GM13977 (cell line): ENCODE results near the gene KLRF1.

Source experiments
- DNase-seq: peaks from one replicate; pipeline ENCODE4 v3.0.0; 2012; ENCODE audit warnings: low spot score
- in situ Hi-C: fragments of 300-500 bp; cut with MboI; formaldehyde crosslinking; loops from one replicate; pipeline ENCODE4 v1.12.0; 2022; ENCODE audit warnings: low sequenced_read_pairs, low pct_unique_long_range_greater_than_20kb, mixed read lengths, inconsistent platforms; ENCODE audit not compliant: unreplicated experiment
- TF ChIP-seq, protein P1 (sequence below): IDR thresholded peaks from 2 replicates; pipeline ENCODE4 v1.5.1; 2012; ENCODE audit warnings: mild to moderate bottlenecking, control low read depth; ENCODE audit not compliant: insufficient read depth; ENCODE audit errors: extremely low read depth, missing control alignments

KLRF1 gene, protein sequence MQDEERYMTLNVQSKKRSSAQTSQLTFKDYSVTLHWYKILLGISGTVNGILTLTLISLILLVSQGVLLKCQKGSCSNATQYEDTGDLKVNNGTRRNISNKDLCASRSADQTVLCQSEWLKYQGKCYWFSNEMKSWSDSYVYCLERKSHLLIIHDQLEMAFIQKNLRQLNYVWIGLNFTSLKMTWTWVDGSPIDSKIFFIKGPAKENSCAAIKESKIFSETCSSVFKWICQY

DNA sequence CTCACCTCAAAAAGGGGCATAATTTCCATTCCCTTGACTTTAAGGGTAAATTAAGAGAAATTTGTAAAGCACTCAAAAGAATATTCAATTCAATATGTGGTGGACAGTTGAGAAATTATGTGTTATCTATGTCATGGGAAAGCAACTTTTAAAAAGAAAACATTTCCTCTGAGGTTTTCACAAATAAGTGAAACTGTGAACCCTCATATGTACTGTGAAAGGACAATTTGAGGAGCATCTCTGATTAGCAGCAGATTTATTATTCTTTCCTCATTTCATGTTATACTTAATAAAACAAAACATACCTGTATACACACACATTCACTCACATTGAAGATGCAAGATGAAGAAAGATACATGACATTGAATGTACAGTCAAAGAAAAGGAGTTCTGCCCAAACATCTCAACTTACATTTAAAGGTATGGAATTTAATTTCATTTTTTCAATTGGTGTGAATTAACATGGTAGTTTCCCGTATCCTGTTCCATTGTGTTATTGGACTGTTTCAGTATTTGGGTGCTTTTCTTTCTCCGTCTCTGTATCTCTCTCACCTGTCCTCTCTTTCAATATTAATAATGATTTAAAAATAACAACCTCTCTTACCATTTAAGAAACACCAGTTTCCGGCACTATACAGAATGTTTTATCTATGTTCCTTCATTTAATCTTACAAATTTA lies at the start of gene KLRF1:
Gene KLRF1 (plus strand): TSS at position 273 of the 680 bp plus-strand sequence. CDS start 64 bp downstream, at position 337.
- in situ Hi-C loops: no loop called here
- no peak for DNase-seq

DNA sequence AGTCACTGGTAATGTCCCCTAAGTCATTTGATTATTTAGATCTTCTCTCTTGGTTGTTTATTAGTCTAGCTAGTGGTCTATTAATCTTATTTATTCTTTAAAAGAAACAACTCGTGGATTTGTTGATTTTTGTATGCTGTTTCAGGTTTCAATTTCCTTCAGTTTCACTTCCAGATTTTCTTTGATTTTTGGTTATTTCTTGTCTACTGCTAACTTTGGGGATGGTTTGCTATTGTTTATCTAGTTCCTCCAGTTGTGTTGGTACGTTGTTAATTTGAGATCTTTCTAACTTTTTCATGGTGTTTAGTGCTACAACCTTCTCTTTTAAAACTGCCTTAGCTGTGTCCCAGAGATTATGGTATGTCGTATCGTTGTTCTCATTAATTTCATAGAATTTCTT lies 48.1 kb upstream of the KLRF1 start:
- TF ChIP-seq, protein P1, sequence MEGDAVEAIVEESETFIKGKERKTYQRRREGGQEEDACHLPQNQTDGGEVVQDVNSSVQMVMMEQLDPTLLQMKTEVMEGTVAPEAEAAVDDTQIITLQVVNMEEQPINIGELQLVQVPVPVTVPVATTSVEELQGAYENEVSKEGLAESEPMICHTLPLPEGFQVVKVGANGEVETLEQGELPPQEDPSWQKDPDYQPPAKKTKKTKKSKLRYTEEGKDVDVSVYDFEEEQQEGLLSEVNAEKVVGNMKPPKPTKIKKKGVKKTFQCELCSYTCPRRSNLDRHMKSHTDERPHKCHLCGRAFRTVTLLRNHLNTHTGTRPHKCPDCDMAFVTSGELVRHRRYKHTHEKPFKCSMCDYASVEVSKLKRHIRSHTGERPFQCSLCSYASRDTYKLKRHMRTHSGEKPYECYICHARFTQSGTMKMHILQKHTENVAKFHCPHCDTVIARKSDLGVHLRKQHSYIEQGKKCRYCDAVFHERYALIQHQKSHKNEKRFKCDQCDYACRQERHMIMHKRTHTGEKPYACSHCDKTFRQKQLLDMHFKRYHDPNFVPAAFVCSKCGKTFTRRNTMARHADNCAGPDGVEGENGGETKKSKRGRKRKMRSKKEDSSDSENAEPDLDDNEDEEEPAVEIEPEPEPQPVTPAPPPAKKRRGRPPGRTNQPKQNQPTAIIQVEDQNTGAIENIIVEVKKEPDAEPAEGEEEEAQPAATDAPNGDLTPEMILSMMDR: no peak
- no peak for DNase-seq
- in situ Hi-C loops: no loop called here

More for the DNA sequence above, at the start of gene KLRF1:
- TF ChIP-seq, protein P1: no peak

DNA sequence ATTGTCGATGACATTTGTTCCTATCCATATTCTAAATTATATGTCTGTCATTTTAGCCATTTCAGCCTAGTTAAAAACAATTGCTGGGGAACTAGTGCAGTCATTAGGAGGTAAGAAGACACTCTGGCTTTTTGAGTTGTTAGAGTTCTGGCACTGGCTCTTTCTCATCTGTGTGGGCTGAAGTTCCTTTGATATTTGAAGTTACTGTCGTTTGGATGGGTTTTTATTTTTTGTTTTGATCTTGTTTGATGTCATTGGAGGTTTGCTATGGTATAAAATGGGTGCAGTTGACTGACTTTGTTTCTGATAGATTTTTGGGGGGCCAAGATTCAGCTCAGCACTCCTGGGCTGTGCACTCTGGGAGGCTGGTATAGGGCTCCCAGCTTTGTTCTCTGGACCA lies 45.9 kb upstream of the KLRF1 start:
- in situ Hi-C loops: no loop called here
- DNase-seq: no peak
- TF ChIP-seq, protein P1: no peak

DNA sequence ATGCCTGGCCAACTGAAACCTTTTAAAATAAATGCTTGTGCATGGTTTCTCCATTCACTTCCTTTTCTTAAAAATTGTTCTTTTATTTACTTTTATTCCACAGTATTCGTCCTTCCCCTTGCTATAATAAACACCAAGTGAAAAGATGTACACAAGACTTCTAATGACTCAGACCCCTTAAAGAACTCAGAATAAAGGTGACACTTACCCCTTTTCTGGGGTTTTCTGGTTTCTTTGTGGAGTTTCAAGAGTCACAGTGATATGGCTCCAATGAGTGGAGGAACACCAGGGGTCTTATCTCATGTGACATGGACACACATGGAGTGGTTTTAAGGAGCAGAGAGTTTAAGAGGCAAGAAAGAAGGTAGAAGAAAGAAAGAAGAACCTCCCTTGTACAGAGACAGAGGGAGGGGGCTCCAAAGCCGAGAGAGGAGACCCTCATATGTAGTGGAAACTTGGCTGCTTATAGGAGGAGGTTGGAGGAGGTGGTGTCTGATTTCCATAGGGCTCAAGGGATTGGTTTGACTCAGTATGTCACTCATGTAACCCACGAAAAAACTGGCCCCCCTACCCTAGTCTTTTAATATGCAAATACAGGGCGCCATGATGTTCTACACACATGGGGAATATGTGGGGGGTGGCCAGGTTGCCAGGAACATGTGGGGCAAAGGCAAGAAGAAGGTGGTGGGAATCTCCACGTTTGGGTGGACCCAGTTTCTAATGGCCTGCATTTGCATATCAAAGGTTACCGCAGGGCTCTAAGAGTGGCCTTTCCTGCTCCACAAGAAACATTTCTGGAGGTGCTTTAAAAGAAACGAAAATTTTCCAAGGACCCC lies 44.5 kb upstream of the KLRF1 start:
- TF ChIP-seq, protein P1: no peak
- no peak for DNase-seq
- in situ Hi-C loops: no loop called here

DNA sequence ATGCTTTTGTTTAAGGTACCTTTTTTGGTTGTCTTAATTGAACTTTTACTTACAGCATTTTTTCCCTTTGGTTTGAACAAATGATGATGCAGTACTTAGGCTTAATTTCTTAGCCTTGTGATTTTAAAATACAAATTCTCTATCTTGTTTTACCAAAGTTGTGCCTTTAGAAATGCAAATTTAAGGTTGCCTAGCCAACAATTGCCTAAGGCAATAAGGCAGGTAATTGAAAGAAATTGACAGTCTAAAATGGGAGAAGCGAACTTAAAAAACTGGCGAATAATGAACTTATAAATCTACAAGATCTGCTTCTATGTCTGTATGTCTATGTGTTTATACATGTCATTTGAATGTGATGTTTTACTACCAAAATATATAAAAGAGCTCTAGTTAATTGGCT lies 43.0 kb upstream of the KLRF1 start:
- TF ChIP-seq, protein P1: no peak
- DNase-seq: no peak
- in situ Hi-C loops: no loop called here

DNA sequence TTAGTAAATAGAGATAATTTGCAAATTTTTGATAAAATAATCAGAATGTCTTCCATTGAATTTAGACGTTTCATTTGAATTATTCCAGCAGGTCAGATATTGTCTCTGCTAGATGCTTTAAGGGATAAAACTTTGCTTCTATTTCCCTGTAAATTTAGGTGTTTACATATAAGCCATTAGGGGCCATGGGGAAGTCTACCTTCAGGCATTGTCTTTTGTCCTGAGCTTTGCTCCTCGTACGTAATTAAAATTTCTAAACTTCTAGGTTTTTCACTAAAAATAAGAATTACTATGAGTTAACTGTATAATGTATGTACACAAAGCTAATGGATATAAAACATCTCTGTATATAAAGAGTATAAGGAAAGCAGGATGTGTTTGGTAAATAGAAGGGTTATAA lies 42.5 kb upstream of the KLRF1 start:
- no peak for DNase-seq
- TF ChIP-seq, protein P1: no peak
- in situ Hi-C loops: no loop called here
